ENCODE measurements around the gene SPATA45. TPM values are rescaled to one million over a fixed set of nuclear protein-coding genes. Genes with fewer than 3 reads are reported as not detected.
A peak's percentile ranks its signal among the peaks of the same experiment; 100 is the strongest.
"Not testable (repeated sequence)": the region's sequence is repeated elsewhere in the genome, so short reads cannot be mapped to it uniquely, and the experiment has no call there.

SPATA45 gene
- total RNA-seq, 1 experiment from 2014 or later, result 0.38 TPM

- no peak for DNase-seq
- H3K36me3 ChIP-seq (replicated peaks; ENCODE audit: control insufficient read depth, insufficient read depth, low read length), result peaks cover 5% of the 10 kb centered on the region
These were observed 9.3 kb upstream of the SPATA45 start for GRCh38 chr1:212856755-212857154.

GRCh38 chr1:212853658-212854057 is 6.2 kb upstream of the SPATA45 start:
- Histone ChIP-seq H3K36me3 (replicated peaks; ENCODE audit: control insufficient read depth, insufficient read depth, low read length) (no peaks in the 10 kb centered on the region; the same call in 1 of the 2 replicates), H3K4me3 (ENCODE audit: insufficient read depth, low read depth, low read length) (no peak overlapping the region), H3K27me3 (ENCODE audit: control insufficient read depth, insufficient read depth, low read length) (no peaks in the 10 kb centered on the region)
- no peak for DNase-seq

More at GRCh38 chr1:212856755-212857154, 9.3 kb upstream of the SPATA45 start:
- no peaks in the 10 kb centered on the region for H3K27me3 ChIP-seq (ENCODE audit: control insufficient read depth, insufficient read depth, low read length)
- peak overlapping the region; percentile 9; the same call in 1 of the 2 replicates for H3K4me3 ChIP-seq (ENCODE audit: insufficient read depth, low read depth, low read length)

- no peaks in the 10 kb centered on the region; the same call in 1 of the 2 replicates for H3K36me3 ChIP-seq (replicated peaks; ENCODE audit: control insufficient read depth, insufficient read depth, low read length)
- H3K27me3 ChIP-seq (ENCODE audit: control insufficient read depth, insufficient read depth, low read length), result no peaks in the 10 kb centered on the region
- H3K4me3 ChIP-seq (ENCODE audit: insufficient read depth, low read depth, low read length), result no peak overlapping the region
- DNase-seq, result peak; percentile 68
These were observed 4.7 kb upstream of the SPATA45 start for GRCh38 chr1:212852105-212852688.

- H3K36me3 ChIP-seq (replicated peaks; ENCODE audit: control insufficient read depth, insufficient read depth, low read length); H3K27me3 ChIP-seq (ENCODE audit: control insufficient read depth, insufficient read depth, low read length); H3K4me3 ChIP-seq (ENCODE audit: insufficient read depth, low read depth, low read length); DNase-seq: not testable (repeated sequence)
These were observed 2.9 kb downstream of the SPATA45 start for GRCh38 chr1:212844521-212844920.

- H3K4me3 ChIP-seq (ENCODE audit: insufficient read depth, low read depth, low read length), result no peak overlapping the region
- no peaks in the 10 kb centered on the region for H3K27me3 ChIP-seq (ENCODE audit: control insufficient read depth, insufficient read depth, low read length)
- no peak for DNase-seq
- no peaks in the 10 kb centered on the region for H3K36me3 ChIP-seq (replicated peaks; ENCODE audit: control insufficient read depth, insufficient read depth, low read length)
These were observed 9.3 kb downstream of the SPATA45 start for GRCh38 chr1:212838145-212838544.

- not testable (repeated sequence) for H3K36me3 ChIP-seq (replicated peaks; ENCODE audit: control insufficient read depth, insufficient read depth, low read length); H3K4me3 ChIP-seq (ENCODE audit: insufficient read depth, low read depth, low read length); DNase-seq; H3K27me3 ChIP-seq (ENCODE audit: control insufficient read depth, insufficient read depth, low read length)
These were observed 13.9 kb downstream of the SPATA45 start for GRCh38 chr1:212833211-212834207.

GRCh38 chr1:212828395-212828794 is 19.1 kb downstream of the SPATA45 start:
- DNase-seq, result no peak
- Histone ChIP-seq H3K4me3 (ENCODE audit: insufficient read depth, low read depth, low read length) (no peak overlapping the region), H3K36me3 (replicated peaks; ENCODE audit: control insufficient read depth, insufficient read depth, low read length) (no peaks in the 10 kb centered on the region), H3K27me3 (ENCODE audit: control insufficient read depth, insufficient read depth, low read length) (no peaks in the 10 kb centered on the region; the same call in 1 of the 2 replicates)

GRCh38 chr1:212827831-212828278 is 19.6 kb downstream of the SPATA45 start:
- no peak for DNase-seq
- no peaks in the 10 kb centered on the region; the same call in 1 of the 2 replicates for H3K27me3 ChIP-seq (ENCODE audit: control insufficient read depth, insufficient read depth, low read length)
- no peaks in the 10 kb centered on the region for H3K36me3 ChIP-seq (replicated peaks; ENCODE audit: control insufficient read depth, insufficient read depth, low read length)
- H3K4me3 ChIP-seq (ENCODE audit: insufficient read depth, low read depth, low read length), result no peak overlapping the region

GRCh38 chr1:212827171-212827776 is 20.2 kb downstream of the SPATA45 start:
- Histone ChIP-seq H3K27me3 (ENCODE audit: control insufficient read depth, insufficient read depth, low read length) (no peaks in the 10 kb centered on the region; the same call in 1 of the 2 replicates), H3K36me3 (replicated peaks; ENCODE audit: control insufficient read depth, insufficient read depth, low read length) (no peaks in the 10 kb centered on the region), H3K4me3 (ENCODE audit: insufficient read depth, low read depth, low read length) (no peak overlapping the region)
- no peak for DNase-seq

GRCh38 chr1:212825798-212826452 is 21.5 kb downstream of the SPATA45 start:
- H3K27me3 ChIP-seq (ENCODE audit: control insufficient read depth, insufficient read depth, low read length), result no peaks in the 10 kb centered on the region; the same call in 1 of the 2 replicates
- H3K36me3 ChIP-seq (replicated peaks; ENCODE audit: control insufficient read depth, insufficient read depth, low read length), result no peaks in the 10 kb centered on the region
- DNase-seq, result no peak
- no peak overlapping the region for H3K4me3 ChIP-seq (ENCODE audit: insufficient read depth, low read depth, low read length)

- H3K4me3 ChIP-seq (ENCODE audit: insufficient read depth, low read depth, low read length), result no peak overlapping the region
- no peak for DNase-seq
- H3K27me3 ChIP-seq (ENCODE audit: control insufficient read depth, insufficient read depth, low read length), result no peaks in the 10 kb centered on the region; the same call in 1 of the 2 replicates
- H3K36me3 ChIP-seq (replicated peaks; ENCODE audit: control insufficient read depth, insufficient read depth, low read length), result no peaks in the 10 kb centered on the region
These were observed 23.2 kb downstream of the SPATA45 start for GRCh38 chr1:212824201-212824600.

- no peak for DNase-seq
- H3K4me3 ChIP-seq (ENCODE audit: insufficient read depth, low read depth, low read length), result no peak overlapping the region
- H3K36me3 ChIP-seq (replicated peaks; ENCODE audit: control insufficient read depth, insufficient read depth, low read length), result no peaks in the 10 kb centered on the region
- H3K27me3 ChIP-seq (ENCODE audit: control insufficient read depth, insufficient read depth, low read length), result no peaks in the 10 kb centered on the region; the same call in 1 of the 2 replicates
These were observed 24.5 kb downstream of the SPATA45 start for GRCh38 chr1:212822956-212823355.

- DNase-seq, result no peak
- Histone ChIP-seq H3K4me3 (ENCODE audit: insufficient read depth, low read depth, low read length) (no peak overlapping the region), H3K36me3 (replicated peaks; ENCODE audit: control insufficient read depth, insufficient read depth, low read length) (no peaks in the 10 kb centered on the region), H3K27me3 (ENCODE audit: control insufficient read depth, insufficient read depth, low read length) (no peaks in the 10 kb centered on the region; the same call in 1 of the 2 replicates)
These were observed 26.5 kb downstream of the SPATA45 start for GRCh38 chr1:212820969-212821368.

GRCh38 chr1:212819726-212820125 is 27.7 kb downstream of the SPATA45 start:
- Histone ChIP-seq H3K27me3 (ENCODE audit: control insufficient read depth, insufficient read depth, low read length) (no peaks in the 10 kb centered on the region; the same call in 1 of the 2 replicates), H3K36me3 (replicated peaks; ENCODE audit: control insufficient read depth, insufficient read depth, low read length) (no peaks in the 10 kb centered on the region), H3K4me3 (ENCODE audit: insufficient read depth, low read depth, low read length) (no peak overlapping the region)
- DNase-seq, result no peak

Data from H7 (cell line).